ENCODE results near the gene TMEM94.

The TMEM94 gene

GRCh38 chr17:75496005-75496404 is 39.6 kb downstream of the TMEM94 start:
- FAIRE-seq (no peak), DNase-seq (ENCODE audit: low spot score) (no peak)

DNA sequence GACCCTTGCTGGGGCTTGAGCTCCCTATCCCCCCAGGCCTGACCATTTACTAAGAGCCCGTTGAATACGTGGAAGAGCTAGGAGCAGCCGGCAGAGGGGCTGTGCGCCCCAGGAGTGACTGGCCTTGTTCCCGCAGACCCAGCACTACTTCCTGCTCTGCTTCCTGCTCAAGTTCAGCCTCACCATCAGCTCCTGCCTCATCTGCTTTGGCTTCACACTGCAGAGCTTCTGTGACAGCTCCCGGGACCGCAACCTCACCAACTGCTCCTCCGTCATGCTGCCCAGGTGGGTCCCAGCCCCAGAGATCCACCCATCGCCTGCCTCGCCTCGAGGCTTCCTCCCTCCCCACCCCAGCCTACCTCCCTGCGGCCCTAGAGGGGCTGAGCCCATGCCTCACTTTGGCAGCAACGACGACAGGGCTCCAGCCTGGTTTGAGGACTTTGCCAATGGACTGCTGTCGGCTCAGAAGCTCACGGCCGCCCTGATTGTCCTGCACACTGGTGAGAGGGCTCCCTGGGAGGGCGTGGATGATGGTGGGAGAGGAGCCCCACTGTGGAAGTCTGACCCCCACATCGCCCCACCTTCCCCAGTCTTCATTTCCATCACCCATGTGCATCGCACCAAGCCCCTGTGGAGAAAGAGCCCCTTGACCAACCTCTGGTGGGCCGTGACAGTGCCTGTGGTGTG is 41.7 kb downstream of the TMEM94 start:
- DNase-seq (ENCODE audit: low spot score) (no peak), FAIRE-seq (no peak)

GRCh38 chr17:75498726-75499213 is 42.3 kb downstream of the TMEM94 start:
- DNase-seq (ENCODE audit: low spot score) = no peak
- no peak for FAIRE-seq

DNA sequence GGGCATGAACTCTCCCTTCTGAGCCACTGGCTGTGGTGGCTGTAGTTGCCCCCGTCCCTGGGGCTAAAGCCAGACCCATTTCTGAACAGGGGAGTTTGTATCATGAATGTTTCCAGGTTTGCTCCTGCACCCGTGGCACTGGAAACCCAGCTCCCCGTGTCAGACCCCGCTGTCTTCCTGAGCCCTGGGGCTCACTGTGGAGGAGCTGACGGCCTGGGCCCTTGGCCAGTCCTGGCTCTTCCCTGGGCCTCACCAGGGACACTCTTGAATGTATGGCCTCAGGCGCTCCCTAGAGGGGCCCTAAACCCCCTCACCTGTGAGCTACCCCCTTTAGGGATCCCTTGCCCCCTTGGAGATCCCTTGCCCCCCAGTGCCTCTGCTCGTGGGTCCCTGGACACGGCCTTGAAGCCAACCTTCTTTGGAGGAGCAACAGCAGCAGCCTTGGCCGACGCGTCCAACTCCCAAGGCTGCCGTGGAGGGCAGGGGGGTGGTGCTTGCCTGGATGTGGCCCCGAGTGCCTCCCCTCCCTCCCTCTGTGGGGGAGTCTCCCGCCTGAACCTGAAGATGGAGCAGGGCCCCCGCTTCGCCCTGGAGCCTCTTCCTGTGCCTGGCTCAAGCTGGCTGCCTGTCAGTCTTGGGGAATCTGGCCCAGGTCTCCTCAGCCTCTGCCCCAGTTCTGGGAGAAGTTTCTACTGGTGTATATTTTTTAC is 43.0 kb downstream of the TMEM94 start:
- FAIRE-seq (no peak), DNase-seq (ENCODE audit: low spot score) (no peak)

DNA sequence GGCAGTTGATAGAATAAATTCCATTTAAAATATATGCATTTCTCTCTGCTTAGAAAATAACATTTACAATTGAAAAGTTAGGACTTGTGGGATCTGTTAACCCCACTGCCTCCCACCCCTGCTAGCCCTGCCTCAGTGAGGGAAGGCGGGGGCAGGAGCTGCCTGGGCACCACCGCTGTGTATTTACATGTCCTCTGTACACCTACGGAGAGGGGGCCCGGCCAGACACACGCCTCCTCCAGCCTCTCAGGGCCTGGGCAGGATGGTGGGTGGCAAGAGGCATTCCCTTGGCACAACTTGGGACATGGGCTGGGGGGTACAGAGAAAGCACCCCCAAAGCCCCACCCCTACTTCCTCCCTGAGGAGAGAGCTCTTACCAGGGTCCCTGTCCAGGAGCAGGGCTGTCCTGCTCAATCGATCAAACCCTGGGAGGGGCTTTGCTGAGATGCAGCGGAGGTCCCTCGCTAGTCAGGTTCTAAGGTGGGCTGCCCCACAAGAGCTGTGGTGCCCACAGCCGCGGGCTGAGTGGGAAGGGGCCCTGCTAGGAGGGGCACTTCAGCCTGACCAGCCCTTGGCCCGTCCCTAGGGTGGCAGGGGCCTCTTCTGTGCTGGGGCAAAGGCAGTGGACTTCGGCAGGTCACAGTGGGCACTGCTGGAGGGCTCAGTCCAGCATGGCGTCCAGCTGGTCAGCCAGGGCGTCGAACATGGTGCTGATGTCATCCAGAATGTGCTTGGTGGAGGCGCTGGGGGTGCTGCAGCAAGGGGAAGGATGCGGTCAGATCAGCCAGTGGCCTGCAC is 44.2 kb downstream of the TMEM94 start:
- no peak for FAIRE-seq

DNA sequence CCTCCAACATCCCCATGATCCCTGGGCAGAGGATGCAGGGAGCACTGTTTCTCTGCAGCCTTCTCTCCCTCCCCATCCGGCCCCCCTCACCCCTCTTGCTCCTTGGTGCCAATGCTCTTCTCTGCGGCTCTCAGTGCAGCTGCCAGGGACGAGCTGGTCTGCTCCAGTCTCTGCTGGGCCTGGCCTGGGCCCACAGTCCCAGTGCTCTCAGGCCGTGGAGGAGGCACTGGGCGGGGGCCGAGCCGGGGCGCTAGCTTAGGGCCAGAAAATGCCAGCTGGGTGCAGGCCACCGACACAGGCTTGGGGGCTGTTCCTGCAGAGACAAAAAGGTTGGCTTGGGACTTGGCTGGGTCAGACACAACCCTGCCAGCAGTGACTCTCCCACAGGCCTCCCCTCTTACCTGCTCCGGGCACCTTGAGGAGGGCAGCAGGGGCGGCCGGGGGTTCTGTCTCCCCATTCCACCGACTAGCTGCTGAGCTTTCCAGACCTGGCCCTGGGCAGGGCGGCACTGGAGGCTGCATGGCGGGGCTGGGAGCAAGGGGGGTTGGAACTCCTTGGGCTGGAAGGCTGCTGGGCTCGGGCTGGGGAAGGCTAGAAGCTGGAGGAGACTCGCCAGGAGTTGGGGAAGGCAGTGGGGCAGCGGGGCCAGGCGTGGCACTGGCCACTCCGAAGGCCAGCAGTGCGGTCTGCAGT is 45.1 kb downstream of the TMEM94 start:
- no peak for FAIRE-seq
- DNase-seq (ENCODE audit: low spot score) = no peak

More for the DNA sequence above, 44.2 kb downstream of the TMEM94 start:
- DNase-seq (ENCODE audit: low spot score) = no peak

GRCh38 chr17:75502072-75502720 is 45.8 kb downstream of the TMEM94 start:
- FAIRE-seq (no peak), DNase-seq (ENCODE audit: low spot score) (no peak)

DNA sequence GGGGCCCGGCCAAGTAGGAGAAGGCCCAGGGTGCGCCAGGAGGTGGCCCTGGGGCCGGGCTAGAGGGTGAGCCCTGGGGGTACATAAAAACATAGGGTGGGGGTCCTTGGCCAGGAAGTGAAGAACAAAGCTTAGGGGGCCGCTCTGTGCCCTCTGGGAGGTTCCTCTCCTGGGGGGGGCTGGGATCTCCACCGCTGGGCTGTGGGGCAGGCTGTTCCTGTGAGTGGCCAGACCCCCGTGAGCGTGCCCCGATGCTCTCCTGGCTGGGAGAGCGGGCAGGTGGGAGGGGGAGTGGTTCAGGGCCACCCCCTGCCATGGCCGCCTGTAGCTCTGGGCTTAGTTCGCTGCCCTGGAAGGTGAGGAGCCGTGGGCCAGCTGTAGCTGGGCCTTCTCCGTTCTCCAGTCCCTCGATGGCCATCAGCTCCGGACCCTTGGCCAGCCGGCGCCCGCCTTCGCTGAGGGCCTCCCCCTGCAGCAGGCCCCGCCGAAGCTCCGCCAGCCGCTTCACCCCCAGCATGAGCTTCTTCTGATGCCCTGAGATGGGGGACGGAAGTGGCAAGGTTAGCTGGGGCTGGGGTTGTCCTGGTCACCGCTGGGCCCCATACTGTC is 46.4 kb downstream of the TMEM94 start:
- DNase-seq (ENCODE audit: low spot score) (no peak), FAIRE-seq (no peak)

- DNase-seq (ENCODE audit: low spot score) (no peak), FAIRE-seq (no peak)
These were observed 47.0 kb downstream of the TMEM94 start for GRCh38 chr17:75503337-75503950.

GRCh38 chr17:75503976-75504346 is 47.5 kb downstream of the TMEM94 start:
- DNase-seq (ENCODE audit: low spot score) (no peak), FAIRE-seq (no peak)

- no peak for FAIRE-seq
- DNase-seq (ENCODE audit: low spot score) = no peak
These were observed 48.1 kb downstream of the TMEM94 start for GRCh38 chr17:75504347-75505151.

GRCh38 chr17:75505152-75505409 is 48.6 kb downstream of the TMEM94 start:
- FAIRE-seq (no peak), DNase-seq (ENCODE audit: low spot score) (no peak)

DNA sequence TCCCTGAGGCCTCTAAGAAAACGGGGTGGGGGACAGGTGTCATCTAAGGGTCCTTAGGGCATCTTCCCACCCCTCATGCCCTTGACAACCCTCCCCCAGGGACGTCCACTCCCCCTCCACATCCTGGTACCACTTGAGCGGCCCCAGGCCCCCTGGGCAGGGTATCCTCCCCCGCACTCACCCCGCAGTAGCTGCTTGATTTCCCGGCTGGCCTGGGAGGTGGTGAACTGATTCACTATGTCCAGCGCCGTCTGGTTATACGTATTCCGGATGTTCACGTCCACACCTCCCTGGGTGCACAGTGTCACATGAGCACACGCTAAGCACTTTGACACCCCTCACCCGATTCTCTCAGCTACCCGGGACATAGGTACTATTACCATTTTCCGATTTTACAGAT is 49.2 kb downstream of the TMEM94 start:
- FAIRE-seq (no peak), DNase-seq (ENCODE audit: low spot score) (no peak)

DNA sequence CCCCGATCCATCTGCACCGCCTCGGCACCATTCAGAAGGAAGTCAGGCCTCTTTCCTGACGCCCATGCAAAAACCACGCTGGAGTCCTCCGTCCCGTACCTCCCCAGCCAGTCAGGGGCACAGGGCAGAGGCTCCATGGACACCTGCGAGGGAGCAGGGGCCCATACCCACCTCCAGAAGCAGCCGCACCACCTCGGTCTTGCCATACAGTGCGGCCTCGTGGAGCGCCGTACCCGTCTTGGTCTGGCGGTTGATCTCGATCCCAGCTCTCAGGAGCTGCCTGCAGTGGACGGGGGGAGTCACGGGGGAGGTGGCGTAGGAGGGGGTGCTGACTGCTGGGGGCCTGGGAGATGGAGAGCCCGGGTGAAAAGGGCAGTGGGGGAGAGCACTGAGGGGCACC is 49.7 kb downstream of the TMEM94 start:
- FAIRE-seq (no peak), DNase-seq (ENCODE audit: low spot score) (no peak)

DNA sequence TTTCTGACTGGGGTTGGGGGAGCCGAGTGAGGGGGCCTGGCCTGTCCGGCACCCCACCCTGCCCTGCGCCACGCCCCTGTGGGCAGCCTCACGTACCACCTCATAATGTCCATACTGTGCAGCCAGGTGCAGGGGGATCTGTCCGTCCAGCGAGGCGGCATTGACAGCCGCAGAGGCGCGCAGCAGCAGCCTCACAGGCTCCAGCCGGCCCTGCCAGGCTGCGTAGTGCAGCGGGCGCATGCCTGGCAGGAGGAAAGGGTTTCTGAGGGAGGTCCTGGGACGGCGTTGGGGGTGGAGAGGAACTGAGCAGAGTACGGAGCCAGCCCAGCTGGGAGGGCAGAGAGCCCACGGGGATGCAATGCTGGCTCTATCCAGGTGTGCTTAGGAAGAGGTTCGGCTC is 50.5 kb downstream of the TMEM94 start:
- FAIRE-seq (no peak), DNase-seq (ENCODE audit: low spot score) (no peak)

DNA sequence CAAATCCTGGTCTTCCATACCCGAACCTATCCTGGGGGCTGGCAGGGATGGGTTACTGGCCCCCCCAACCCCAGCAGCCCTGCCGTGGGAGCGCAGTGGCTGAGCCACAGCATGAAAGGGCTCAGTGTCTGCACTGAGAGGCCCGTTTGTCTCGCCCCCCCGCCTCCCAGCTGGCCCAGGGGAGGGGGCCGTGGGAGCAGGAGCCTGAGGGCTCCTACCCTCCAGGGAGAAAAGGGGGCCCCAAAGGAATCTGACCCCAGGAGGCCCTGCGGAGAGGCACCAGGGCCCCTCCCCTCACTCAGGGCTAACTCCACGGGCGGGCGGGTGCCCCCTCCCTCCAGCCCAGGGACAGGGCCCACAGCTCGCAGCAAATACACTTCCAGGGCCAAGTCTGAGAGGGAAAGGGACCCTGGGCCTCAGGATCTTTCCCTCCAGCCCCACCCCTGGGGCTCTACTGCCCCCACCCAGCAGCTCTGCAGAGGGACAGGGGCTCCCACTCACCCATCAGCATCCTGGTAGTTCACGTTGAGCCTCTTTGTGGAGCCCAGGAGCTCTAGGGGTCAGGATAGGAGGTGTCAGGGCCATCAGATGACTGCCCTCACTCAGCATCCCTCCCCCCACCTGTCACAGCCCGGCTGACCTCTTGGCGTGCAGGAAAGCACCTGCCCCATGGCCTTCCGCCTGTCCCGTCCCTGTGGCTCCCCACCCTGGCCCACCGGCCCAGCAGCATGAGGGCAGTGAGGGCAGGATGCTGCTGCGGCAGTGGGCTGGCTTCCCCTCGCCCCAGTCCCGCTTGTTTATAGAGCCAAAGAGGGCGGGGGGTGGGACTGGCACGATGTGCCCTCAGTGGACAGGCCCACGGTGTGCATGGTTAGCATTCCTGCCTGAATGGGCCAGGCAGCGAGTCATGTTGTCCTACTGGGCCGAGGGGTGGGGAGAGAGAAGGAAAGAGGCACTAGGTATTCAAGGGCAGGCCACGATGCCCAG is 51.6 kb downstream of the TMEM94 start:
- no peak for DNase-seq (ENCODE audit: low spot score)
- FAIRE-seq = no peak

DNA sequence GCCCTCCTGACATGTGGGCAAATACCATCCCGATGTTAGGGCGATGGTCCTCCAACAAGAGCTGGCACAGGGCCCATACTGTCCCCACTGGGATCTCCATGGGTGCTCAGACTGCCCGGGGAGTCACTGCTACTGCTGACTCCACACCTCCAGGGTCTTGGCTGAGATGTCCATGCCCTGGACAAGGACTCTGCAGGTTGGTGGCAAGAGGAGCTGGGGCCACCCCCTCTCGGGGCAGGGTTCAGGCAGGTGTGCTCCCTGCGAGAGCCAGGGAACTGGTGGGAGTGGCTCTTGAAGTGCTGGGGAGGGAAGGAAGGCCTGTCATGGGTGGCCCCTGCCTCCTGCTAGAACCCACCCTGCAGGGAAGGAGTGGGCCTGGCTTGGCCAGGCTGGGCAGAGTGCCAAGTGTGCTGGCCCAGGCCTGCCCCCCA is 52.5 kb downstream of the TMEM94 start:
- DNase-seq (ENCODE audit: low spot score) (no peak), FAIRE-seq (no peak)

DNA sequence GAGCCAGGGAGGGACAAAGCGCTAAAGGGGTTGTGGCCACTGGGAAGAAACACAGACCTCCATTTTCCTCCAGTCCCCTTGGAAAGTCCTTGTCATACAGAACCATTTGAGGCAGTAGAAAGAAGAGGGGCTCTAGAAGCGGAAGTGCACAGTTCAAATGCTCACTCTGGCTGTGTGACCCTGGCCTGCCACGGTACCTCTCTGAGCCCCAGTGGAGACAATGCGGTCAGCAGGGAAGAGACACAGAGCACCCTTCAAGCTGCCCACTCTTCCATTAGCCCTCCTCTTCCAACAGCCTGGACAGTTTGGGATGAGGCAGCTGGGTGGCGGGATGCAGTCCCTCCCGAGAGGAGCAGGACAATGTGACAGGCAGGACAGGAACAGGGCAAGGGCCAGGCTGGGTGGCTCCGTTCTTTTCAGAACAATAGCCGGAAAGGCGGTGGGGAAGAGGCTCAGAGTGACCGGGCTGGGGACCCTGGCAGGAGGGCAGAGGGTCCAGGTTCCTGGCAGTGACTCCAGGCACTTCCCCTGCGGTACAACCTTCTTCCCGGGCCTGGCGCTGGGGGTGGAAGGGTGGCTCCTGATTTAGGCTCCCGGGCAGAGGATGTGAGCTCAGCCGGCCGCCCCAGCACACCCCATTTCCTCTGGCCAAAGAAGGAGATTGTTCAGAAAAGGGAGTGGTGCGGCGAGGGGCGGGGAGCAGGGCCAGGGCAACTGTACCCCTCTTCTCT is 53.3 kb downstream of the TMEM94 start:
- no peak for FAIRE-seq
- DNase-seq (ENCODE audit: low spot score) = no peak
